GM18868 (cell line): Measurements from ENCODE around the gene TPRX1.

Experiments used
- ATAC-seq: cut with Tn5 transposase; IDR thresholded peaks from one replicate; pipeline ENCODE4 v1.9.1; 2021; ENCODE audit warnings: mild to moderate bottlenecking, moderate library complexity; ENCODE audit not compliant: unreplicated experiment

The TPRX1 gene

DNA sequence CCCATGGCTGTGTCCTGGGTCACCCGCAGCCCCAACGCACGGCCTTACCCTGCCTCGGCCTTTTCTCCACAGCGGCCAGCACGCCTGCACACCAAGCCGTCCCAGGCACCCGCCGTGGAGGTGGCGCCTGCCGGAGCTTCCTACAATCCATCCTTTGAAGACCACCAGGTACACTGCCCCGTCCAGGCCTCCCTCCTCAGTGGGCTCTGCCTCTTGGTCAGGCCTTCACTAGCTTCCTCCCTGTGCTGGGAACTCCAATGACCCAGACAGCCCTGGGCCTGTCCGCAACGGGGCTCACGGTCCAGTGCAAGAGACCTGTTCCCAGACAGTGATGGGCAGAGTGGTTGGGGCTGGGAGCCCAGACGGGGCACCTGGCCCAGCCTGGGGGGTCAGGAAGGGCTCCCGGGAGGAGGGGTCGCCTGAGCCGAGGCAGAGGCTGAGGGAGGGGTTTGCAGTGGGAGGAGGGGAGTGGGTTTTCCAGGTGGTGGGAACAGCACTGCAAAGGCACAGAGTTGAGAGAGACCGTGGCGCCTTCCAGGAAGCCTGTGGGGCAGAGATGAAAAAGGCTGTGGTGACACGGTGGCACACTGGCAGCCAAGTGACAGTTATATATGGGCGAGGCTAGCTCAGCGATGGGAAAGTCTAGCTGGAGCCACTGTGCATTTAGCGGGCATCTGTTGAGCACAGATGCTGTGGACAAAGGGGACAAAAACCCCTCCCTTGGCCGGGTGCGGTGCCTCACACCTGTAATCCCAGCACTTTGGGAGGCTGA lies 51.7 kb downstream of the TPRX1 start:
- no peak for ATAC-seq
